Gastroesophageal sphincter (tissue), 3 donors: ENCODE measurements around the gene HSPA12B.

Source experiments
- EP300 ChIP-seq: sonication (generic); formaldehyde crosslinking; IDR thresholded peaks from one replicate; pipeline ENCODE4 v1.6.1; 2017; ENCODE audit warnings: antibody characterized with exemption, mild to moderate bottlenecking
- POLR2A ChIP-seq, 2 donors: fragments of 450-650 bp; IDR thresholded peaks; one replicate each; pipeline ENCODE4 v1.6.1; 2017; ENCODE audit warnings: antibody characterized with exemption in 2 of 2, mild to moderate bottlenecking in 2 of 2, moderate library complexity in 1 of 2
- TF ChIP-seq, protein P1 (sequence below), 4 experiments: fragments of 200-600 bp in 2 of 4; fragments of 450-650 bp in 2 of 4; sonication (generic) in 1 of 4; IDR thresholded peaks; one replicate each; pipeline ENCODE4 v1.5.1; 2017 to 2019; ENCODE audit warnings: antibody characterized with exemption in 4 of 4, mild to moderate bottlenecking in 2 of 4, moderate library complexity in 2 of 4

DNA sequence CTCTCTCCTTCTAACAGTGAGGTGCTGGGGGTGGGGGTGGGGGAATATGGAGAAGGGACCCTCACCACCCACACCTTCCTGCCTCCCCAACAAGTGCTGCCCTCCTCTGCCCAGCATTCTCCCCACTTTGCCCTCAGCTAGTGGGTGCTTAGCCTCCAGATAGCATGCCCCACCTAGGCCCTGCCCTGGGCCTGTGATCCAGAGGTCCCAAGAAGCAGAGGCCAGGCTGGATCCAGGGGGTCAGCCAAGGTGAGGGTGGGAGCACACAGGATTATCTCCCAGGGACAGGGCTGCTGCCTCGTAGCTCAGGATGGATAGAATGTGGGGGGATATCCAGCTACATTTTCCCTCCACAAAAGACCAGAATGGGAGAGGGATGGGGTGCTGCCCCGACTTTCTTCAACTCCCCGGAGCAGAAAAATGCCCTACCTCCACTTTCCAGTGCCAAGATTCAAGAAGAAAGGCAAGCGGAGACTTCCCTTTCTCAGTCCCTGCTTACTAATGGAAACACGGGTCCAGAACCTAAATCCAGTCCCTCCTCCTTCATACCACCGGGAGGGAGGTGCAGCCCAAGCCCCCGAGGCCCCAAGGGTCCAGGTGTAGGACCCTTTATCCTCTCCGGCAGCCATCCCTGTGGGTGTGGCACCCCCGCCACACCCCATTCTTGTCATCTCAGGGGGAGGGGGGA, 34.1 kb downstream of the HSPA12B start:
- TF ChIP-seq, protein P1, sequence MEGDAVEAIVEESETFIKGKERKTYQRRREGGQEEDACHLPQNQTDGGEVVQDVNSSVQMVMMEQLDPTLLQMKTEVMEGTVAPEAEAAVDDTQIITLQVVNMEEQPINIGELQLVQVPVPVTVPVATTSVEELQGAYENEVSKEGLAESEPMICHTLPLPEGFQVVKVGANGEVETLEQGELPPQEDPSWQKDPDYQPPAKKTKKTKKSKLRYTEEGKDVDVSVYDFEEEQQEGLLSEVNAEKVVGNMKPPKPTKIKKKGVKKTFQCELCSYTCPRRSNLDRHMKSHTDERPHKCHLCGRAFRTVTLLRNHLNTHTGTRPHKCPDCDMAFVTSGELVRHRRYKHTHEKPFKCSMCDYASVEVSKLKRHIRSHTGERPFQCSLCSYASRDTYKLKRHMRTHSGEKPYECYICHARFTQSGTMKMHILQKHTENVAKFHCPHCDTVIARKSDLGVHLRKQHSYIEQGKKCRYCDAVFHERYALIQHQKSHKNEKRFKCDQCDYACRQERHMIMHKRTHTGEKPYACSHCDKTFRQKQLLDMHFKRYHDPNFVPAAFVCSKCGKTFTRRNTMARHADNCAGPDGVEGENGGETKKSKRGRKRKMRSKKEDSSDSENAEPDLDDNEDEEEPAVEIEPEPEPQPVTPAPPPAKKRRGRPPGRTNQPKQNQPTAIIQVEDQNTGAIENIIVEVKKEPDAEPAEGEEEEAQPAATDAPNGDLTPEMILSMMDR (IDR thresholded peaks at IDR 0.05): no peak
- TF ChIP-seq POLR2A (IDR thresholded peaks at IDR 0.05) (peak in 1 of 2 donors; percentile 12), EP300 (no peak)
